GM13976 (cell line): Measurements from ENCODE around the gene CEBPA.

ENCODE experiments used
- DNase-seq: peaks from one replicate; pipeline ENCODE4 v3.0.0; 2012; ENCODE audit warnings: low spot score
- in situ Hi-C: fragments of 300-500 bp; cut with MboI; formaldehyde crosslinking; loops from one replicate; pipeline ENCODE4 v1.12.0; 2022; ENCODE audit warnings: low sequenced_read_pairs, mixed read lengths, inconsistent platforms; ENCODE audit not compliant: unreplicated experiment
- TF ChIP-seq, protein P1 (sequence below): IDR thresholded peaks from 2 replicates; pipeline ENCODE4 v1.5.1; 2012; ENCODE audit warnings: borderline replicate concordance, mild to moderate bottlenecking; ENCODE audit not compliant: insufficient read depth; ENCODE audit errors: extremely low read depth, missing control alignments, control extremely low read depth

Gene CEBPA

DNA sequence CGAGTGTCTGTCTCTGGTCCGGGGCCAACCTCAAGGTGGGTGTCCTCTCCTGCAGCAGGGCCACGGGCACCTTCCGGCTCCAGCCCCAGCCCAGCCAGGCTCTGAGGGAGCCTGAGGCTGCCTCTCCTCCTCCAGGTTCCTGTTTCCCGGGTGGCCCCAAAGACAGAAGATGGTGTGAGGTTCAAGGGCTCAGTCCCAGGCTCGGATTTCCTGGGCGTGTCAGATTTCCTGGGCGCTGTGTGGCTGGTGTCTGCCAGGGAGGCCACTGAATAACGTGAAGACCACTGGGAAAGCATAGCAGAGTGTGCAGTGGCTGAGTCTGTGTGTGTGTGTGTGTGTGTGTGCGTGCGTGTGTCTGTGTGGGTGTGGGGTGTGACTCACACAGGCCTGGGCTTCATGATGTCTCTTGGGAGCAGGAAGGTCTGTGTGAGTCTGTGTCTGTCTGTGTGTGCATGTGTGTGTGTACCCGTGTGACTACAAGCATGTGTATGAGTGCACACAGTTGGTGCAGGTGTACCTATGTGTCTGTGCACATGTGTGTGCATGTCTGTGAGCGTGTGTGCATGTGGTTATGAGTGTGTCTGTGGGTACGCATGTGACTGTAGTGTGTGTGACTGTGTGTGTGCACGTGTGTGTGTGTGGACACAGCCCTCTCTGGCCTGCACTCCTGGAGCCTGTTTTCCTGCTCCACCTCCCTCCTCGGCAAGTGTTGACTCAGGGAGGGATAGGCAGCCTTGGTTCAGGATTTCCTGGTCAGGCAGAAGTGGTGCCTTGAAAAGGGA is 28.3 kb downstream of the CEBPA start:
- no peak for DNase-seq
- in situ Hi-C loops: no loop called here
- TF ChIP-seq, protein P1, sequence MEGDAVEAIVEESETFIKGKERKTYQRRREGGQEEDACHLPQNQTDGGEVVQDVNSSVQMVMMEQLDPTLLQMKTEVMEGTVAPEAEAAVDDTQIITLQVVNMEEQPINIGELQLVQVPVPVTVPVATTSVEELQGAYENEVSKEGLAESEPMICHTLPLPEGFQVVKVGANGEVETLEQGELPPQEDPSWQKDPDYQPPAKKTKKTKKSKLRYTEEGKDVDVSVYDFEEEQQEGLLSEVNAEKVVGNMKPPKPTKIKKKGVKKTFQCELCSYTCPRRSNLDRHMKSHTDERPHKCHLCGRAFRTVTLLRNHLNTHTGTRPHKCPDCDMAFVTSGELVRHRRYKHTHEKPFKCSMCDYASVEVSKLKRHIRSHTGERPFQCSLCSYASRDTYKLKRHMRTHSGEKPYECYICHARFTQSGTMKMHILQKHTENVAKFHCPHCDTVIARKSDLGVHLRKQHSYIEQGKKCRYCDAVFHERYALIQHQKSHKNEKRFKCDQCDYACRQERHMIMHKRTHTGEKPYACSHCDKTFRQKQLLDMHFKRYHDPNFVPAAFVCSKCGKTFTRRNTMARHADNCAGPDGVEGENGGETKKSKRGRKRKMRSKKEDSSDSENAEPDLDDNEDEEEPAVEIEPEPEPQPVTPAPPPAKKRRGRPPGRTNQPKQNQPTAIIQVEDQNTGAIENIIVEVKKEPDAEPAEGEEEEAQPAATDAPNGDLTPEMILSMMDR: no peak

DNA sequence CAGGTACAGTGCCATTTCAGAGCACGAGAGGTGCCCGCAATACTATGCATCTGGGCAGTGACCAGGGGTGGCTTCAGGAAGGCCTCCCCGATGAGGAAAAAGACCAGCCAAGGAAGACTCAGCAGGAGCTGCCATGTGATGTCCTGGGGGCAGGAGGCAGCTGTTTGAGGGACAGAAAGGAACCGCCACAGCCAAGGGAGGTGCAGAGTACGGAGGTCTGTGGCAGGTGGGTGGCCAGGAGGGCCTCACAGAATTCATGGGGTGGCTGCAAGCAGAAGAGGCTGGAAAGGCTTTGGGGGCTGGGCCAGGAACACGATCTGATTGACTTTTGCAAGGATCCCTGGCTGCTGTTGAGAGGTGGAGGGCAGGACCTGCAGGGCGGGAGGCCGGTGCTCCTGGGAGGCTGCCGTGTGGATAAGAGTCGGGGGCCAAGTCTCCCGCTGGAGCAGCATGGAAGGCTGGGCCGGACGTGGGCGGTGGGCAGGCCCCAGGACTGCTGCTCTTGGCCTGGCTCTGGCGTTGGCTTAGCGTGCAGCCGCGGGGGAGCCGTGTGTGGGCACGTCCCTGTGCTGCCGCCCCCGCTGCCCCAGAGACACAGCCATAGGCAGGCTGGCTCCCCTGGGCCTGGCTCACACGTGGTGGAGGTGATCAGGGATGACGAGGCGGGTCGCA is 29.1 kb downstream of the CEBPA start:
- in situ Hi-C loops: no loop called here
- TF ChIP-seq, protein P1: no peak
- DNase-seq: no peak

DNA sequence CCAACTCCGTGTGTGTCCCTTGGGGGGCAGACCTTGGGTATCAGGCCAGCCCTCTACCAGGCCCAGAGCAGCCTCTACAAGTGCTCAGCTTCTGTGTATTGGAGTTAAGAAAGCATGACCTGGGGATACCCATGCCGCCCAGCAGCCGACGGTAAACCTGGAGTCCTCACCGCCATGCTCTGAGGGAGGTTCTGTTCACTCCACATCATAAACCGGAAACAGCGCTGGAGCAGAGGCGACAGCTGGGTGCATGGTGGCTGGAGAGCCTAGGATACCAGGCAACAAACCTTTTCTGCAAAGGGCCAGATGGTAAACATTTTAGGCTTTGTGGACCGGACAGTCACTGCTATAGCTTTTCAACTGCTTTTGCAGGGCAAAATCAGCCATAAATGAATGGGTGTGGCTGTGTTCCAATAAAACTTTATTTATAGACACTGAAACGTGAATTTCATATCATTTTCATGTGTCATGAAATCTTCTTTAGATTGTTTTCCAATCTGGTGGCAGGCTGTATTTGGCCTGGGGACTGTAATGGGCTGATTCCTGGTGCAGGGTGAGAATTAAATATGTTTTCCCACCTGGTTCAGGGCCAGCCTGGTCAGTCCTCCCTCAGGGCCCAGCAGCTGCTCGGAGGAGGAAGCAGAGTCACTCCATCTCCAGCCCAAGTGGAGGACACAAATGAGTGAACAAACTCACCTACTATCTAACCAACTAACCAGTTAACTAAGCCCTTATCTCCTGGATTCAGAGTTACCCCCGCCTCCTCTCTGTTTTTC is 30.9 kb downstream of the CEBPA start:
- TF ChIP-seq, protein P1: no peak
- in situ Hi-C loops: no loop called here
- no peak for DNase-seq

DNA sequence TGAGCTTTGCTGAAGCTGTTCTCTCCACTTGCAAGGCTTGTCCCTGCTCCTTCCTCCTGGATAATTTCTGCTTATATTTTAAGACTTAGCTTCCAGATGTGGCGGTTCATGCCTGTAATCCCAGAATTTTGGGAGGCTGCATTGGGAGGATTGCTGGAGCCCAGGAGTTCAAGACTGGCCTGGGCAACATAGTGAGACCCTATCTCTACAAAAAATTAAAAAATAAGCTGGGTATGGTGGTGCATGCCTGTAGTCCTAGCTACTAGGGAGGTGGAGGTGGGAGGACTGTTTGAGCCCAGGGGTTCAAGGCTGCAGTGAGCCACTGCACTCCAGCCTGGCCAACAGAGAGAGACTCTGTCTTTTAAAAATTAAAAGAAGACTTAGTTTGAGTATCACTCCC is 31.6 kb downstream of the CEBPA start:
- DNase-seq: no peak
- TF ChIP-seq, protein P1: no peak
- in situ Hi-C loops: no loop called here

DNA sequence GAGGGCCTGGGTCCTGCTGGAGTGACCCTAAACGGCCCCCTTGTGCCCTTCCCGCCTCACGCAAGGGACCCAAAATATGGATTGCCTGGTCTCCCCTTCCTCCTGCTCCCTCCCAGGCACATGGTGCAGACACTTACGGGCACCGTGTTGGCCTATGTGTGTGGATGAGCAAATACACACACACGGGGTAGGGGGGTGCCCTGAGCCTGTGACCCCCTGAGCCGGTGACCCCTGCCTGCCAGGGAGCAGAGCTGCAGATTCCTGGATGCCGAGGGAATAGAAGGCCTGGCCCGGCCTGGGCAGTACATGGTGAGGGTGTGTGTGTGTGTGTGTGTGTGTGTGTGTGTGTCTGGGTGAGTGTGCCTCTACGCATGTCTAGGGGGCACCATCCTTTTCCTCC is 33.3 kb downstream of the CEBPA start:
- TF ChIP-seq, protein P1: no peak
- no peak for DNase-seq
- in situ Hi-C loops: no loop called here

DNA sequence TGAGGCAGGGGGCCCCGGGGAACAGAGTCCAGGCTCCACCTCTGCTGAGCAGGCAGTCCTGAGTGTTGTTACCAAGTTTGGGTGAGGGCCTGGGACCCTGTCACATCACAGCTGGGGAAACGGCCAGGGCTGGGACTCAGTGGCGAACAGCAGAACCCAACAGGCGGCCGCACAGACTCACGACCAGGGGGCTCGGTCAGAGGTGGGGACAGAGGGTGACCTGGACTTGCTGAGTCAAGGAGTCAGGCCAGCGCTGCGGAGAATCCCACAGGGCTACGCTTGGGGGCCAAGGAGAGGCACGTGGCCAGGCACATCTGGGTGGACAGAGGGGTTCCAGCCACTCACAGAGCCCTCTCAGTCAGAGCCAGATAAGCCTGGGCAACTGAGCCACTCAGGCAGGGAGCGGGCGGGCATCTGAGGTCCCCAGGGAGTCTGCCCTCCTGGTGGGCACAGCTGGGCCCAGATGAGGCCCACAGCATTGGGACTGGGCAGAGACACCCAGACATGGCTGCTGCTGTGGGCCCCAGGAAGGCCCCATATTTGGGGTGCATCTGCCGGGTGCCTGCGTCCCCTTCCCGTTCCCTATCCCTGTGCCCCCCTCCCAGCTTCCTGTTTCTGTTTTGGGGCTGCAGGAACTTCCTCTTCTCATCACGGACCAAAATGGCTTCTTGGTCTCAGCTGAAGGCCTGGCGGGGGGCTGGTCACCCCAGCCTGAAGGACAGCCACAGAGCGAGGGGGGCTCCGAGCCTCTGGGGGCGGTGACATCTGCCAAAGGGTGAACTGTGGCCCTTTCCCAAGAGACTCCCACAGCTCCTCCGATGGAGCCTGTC is 34.0 kb downstream of the CEBPA start:
- no peak for DNase-seq
- TF ChIP-seq, protein P1: no peak
- in situ Hi-C loops: no loop called here
